Stimulated activated CD8-positive, alpha-beta memory T cell treated with anti-CD3 and anti-CD28 coated beads, Interleukin-12 subunit alpha, Interleukin-12 subunit beta, amount 100 ng/mL, for 24 hours (primary cell): ENCODE results near the gene PLSCR1.
A peak's percentile ranks its signal among the peaks of the same experiment; 100 is the strongest.

Experiments
- DNase-seq: peaks from one replicate; pipeline ENCODE4 v3.0.0-alpha.2; 2020; ENCODE audit errors: extremely low read depth

PLSCR1 gene

DNA sequence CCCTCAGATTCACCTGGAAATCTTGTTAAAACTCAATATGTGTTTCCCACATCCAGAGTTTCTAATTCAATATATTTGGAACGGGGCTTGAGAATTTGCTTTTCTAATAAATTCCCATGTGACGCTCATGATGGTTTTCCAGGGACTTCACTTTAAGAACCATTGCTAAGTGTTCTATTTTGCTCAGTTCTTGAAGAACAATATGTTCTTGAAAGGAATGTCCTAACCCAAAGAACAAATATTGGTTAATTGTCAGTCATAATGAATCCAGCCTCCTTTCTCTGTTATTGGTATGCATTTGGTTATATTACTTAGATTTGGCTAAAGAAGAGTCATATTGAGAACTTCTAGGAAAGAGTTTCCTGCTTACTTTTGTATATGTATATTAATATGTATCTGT is 70.7 kb downstream of the PLSCR1 start:
- DNase-seq, result no peak

DNA sequence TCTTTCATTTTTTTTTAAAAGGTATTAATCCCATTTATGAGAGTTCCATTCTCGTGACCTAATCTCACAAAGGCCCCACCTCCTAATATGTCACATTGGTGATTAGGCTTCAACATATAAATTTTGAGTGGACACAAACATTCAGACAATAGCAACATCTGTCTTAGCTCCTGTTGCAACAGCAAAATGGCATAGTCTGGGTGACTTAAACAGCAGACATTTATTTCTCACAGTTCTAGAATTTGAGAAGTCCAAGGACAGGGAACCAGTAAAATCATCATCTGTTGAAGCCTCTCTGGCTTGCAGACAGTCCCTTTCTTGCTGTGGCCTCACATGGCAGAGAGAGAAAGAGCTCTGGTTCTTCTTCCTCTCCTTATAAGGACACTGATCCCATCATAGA is 71.8 kb downstream of the PLSCR1 start:
- DNase-seq, result no peak

DNA sequence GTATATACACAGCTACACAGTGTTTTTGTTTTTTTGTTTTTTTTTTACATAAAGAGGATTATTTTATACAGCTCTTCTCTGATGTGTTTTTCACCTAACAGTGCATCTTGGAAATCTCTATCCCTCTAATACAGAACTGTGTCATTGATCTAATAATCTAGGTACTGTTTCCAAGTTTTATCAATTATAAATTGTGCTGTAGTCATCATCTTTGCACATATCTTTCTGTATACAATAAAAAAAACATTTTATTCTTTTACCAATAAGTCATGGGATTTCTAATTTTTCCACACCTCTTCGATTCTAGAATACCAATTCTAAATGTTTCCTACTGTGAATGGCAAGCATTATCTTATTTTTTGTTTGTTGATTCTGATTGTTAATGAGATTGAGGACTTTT is 73.4 kb downstream of the PLSCR1 start:
- DNase-seq, result no peak

GRCh38 chr3:146470425-146470990 is 73.9 kb downstream of the PLSCR1 start:
- DNase-seq, result no peak

DNA sequence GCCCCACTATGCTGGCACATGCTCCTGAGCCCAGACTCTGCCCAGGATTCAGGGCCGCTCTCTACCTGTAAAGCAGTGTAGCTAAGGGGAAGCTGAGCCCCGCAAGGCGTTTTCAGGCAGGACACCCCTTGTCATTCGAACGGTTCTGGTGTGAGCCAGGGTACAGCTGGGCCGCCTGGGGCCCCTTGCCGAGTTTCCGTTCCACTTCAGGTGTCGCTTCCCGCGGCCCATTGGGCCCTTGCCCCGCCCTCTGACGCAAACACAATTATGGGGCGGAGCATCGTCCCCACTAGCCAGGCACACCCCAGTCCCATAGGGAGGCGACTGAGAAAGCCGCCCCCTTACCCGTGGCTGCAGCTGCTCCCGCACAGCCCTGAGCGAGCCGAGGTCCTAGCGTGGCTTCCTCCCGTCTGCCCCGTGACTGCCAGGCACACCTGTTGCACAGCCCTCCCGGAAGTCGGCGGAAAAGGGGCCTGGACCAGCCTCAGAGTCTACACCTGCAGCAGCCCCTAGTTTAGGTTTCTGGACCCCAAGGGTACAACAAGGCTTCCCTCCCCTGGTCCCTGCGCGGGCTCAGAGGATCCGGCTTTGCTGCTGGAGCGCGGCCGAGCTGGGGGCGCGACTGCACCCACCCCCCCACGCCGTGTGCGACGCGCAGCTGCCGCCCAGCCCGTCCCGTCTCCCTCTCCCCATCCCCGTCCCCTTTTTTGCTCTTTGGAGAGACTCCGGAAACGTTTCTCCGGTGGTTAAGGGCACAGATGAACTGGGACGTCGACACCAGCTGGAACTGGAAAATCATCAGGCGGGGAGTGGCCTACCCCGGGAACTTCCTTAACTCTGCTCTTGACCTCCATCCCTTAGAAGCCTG is 75.0 kb downstream of the PLSCR1 start, which contains the start of gene PLSCR2:
Gene PLSCR2 (minus strand): TSS at position 412 of the 868 bp plus-strand sequence. CDS start 9,657 bp downstream, outside the sequence.
- peak; percentile 11 for DNase-seq

GRCh38 chr3:146468671-146469149 is 75.7 kb downstream of the PLSCR1 start:
- no peak for DNase-seq

DNA sequence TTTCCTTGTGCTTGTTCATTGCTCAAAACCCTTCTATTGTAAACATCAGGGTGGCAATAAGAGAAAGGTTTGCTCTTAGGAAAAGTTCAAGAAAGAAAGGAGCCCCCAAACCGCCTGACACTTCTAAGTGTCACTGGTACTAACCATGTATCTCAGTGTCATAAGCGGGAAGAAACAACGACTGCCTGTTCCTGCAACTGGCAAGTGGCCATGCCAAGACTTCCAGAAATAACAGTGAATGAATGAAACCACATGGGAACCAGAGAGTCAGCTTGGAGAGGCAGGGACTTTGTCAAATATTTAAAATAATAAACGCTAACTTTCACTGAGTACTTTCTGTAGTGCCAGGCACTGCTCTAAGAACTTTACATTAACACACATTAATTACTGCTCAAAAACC is 76.2 kb downstream of the PLSCR1 start:
- DNase-seq, result no peak

- no peak for DNase-seq
Measured at GRCh38 chr3:146466604-146467003, 77.8 kb downstream of the PLSCR1 start.

DNA sequence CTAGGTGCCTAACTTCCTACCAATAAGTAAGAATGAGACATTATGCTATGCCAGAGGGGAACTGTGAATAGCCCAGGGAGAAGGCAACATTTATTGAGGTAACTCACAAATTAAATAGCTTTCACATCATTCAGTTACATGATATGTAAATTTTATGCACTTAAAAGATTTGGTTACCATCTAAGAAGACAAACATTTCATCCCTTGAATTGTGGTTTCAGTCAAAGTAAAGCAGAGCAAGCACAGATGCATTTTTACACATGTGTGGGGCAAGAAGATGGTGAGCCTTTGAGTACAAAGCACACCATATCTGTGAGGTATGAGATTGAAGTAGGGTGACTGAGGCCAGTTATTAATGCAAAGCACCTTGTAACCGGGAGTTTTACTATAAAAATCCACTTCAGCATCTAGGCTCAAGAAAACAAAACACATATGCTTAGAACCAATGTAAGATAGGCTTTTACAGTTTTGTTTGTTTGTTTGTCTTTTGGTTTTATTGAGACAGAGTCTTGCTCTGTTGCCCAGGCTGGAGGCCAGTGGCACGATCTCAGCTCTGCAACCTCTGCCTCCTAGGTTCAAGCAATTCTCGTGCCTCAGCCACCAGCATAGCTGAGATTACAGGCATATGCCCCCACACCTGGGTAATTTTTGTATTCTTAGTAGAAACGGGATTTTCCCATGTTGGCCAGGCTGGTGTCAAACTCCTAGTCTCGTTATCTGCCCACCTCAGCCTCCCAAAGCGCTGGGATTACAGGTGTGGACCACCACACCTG is 78.5 kb downstream of the PLSCR1 start:
- DNase-seq, result no peak
